OCI-LY7 (cell line): ENCODE data around the gene HSPB3. TPM values are rescaled to one million over a fixed set of nuclear protein-coding genes. Genes with fewer than 3 reads are reported as not detected.
A peak's percentile ranks its signal among the peaks of the same experiment; 100 is the strongest.
"Not testable (repeated sequence)": the region's sequence is repeated elsewhere in the genome, so short reads cannot be mapped to it uniquely, and the experiment has no call there.

ENCODE experiments used
- BruUV-seq: library from RNA; stranded (reverse); fragments of 400-500 nt; replicated peaks from 2 replicates; lab custom pipeline; 2021; lab: Mats Ljungman, UMichigan
- CTCF ChIA-PET: fragments of 300-600 bp; sonication (Branson Sonifier 250); formaldehyde crosslinking; loops from one replicate; lab custom pipeline; 2022; ENCODE audit warnings: antibody characterized with exemption; ENCODE audit not compliant: unreplicated experiment; lab: Charles Lee
- POLR2A ChIA-PET: fragments of 300-600 bp; sonication (Branson Sonifier 250); formaldehyde crosslinking; loops from one replicate; lab custom pipeline; 2022; ENCODE audit warnings: antibody characterized with exemption; lab: Charles Lee
- DNase-seq: peaks from one replicate; pipeline ENCODE4 v3.0.0-alpha.2; 2015; ENCODE audit warnings: low spot score
- H2AFZ ChIP-seq: fragments of 200-600 bp; sonication (generic), shearing (Covaris generic); 2 replicates; pipeline ENCODE4 v1.6.1; 2014; ENCODE audit warnings: mild to moderate bottlenecking, antibody characterized with exemption, low read length, moderate library complexity
- H3K27ac ChIP-seq: fragments of 200-600 bp; sonication (generic); 2 replicates; pipeline ENCODE4 v1.5.1; 2014; ENCODE audit warnings: mixed run types, low read depth, mild to moderate bottlenecking, moderate library complexity, low read length, inconsistent platforms; ENCODE audit not compliant: poor library complexity, severe bottlenecking
- H3K36me3 ChIP-seq: fragments of 200-600 bp; sonication (generic); 2 replicates; pipeline ENCODE4 v1.6.1; 2014; ENCODE audit warnings: mild to moderate bottlenecking, antibody characterized with exemption, low read length, moderate library complexity, mixed read lengths; ENCODE audit not compliant: insufficient read depth
- H3K4me1 ChIP-seq: fragments of 200-600 bp; sonication (generic); 2 replicates; pipeline ENCODE4 v1.5.1; 2014; ENCODE audit warnings: mild to moderate bottlenecking, low read length; ENCODE audit not compliant: insufficient read depth, poor library complexity, severe bottlenecking
- H3K4me2 ChIP-seq: fragments of 200-600 bp; sonication (generic); 2 replicates; pipeline ENCODE4 v1.6.1; 2014; ENCODE audit warnings: mild to moderate bottlenecking, low read length
- H3K4me3 ChIP-seq: fragments of 200-600 bp; sonication (generic); 2 replicates; pipeline ENCODE4 v1.5.1; 2014; ENCODE audit warnings: mild to moderate bottlenecking, low read depth, low read length; ENCODE audit not compliant: poor library complexity, severe bottlenecking
- H3K79me2 ChIP-seq: fragments of 200-600 bp; sonication (generic); 2 replicates; pipeline ENCODE4 v1.6.1; 2016; ENCODE audit warnings: low read depth, mild to moderate bottlenecking, low read length, moderate library complexity, mixed read lengths; ENCODE audit not compliant: insufficient read depth
- H3K9me2 ChIP-seq: fragments of 200-600 bp; sonication (generic); 2 replicates; pipeline ENCODE4 v1.6.1; 2016; ENCODE audit warnings: mild to moderate bottlenecking, low read length, mixed read lengths; ENCODE audit not compliant: insufficient read depth
- H3K9me3 ChIP-seq: fragments of 200-600 bp; sonication (generic); 2 replicates; pipeline ENCODE4 v1.6.1; 2014; ENCODE audit warnings: mild to moderate bottlenecking, mixed run types, low read length, mixed read lengths
- H4K20me1 ChIP-seq: fragments of 200-600 bp; sonication (generic); 2 replicates; pipeline ENCODE4 v1.6.1; 2014; ENCODE audit warnings: mild to moderate bottlenecking, antibody characterized with exemption, low read length, moderate library complexity, mixed read lengths; ENCODE audit not compliant: insufficient read depth
- CTCF ChIP-seq: fragments of 200-600 bp; sonication (generic); conservative IDR thresholded peaks from 2 replicates; pipeline ENCODE4 v1.5.1; 2014; ENCODE audit warnings: mild to moderate bottlenecking, antibody characterized with exemption, low read length, moderate library complexity, mixed read lengths
- EZH2phosphoT487 ChIP-seq: fragments of 200-600 bp; sonication (generic); IDR thresholded peaks from 2 replicates; pipeline ENCODE4 v1.6.1; 2018; ENCODE audit warnings: low read depth, borderline replicate concordance, mild to moderate bottlenecking, mixed run types, antibody characterized with exemption, low read length, moderate library complexity, mixed read lengths
- intact Hi-C: fragments of 100-400 bp; cut with micrococcal nuclease; formaldehyde crosslinking; loops from one replicate; pipeline ENCODE4 v1.10.0; 2022; ENCODE audit not compliant: unreplicated experiment
- total RNA-seq, 2 experiments: library from RNA; depleted of rRNA in 1 of 2; stranded (reverse); fragments of >200 nt in 1 of 2; shearing (Covaris generic) in 1 of 2; gene quantifications; 2 replicates each; pipeline ENCODE4 v1.2.3, GENCODE V29; 2014 to 2022

Gene HSPB3
- total RNA-seq, 2 experiments from 2014 or later: not detected

- H3K4me2 ChIP-seq, H4K20me1 ChIP-seq, H3K4me3 ChIP-seq, H2AFZ ChIP-seq, H3K9me3 ChIP-seq, H3K4me1 ChIP-seq, BruUV-seq, H3K79me2 ChIP-seq, H3K9me2 ChIP-seq, H3K36me3 ChIP-seq, H3K27ac ChIP-seq: not testable (repeated sequence)
- DNase-seq: peak; percentile 74
- ChIA-PET POLR2A (interaction anchor here (0.6 kb wide), 3 partner anchors 14 to 69 kb away, joined by 3 to 4 read pairs (median 3); no protein-coding TSS in a partner anchor), CTCF (interaction anchor here (1.2 kb wide), 1 partner anchor 176 kb away, joined by 7 read pairs; no protein-coding TSS in a partner anchor)
- peak; percentile 96 for TF ChIP-seq CTCF
- intact Hi-C loops: loop anchor here (1.0 to 5.0 kb wide), 2 partner anchors 107 to 176 kb away; partner anchors contain the start of gene ARL15
Measured at GRCh38 chr5:54419573-54420423, 35.7 kb upstream of the HSPB3 start.

GRCh38 chr5:54420511-54420910, 35.0 kb upstream of the HSPB3 start:
- POLR2A ChIA-PET: not testable (repeated sequence)

DNA sequence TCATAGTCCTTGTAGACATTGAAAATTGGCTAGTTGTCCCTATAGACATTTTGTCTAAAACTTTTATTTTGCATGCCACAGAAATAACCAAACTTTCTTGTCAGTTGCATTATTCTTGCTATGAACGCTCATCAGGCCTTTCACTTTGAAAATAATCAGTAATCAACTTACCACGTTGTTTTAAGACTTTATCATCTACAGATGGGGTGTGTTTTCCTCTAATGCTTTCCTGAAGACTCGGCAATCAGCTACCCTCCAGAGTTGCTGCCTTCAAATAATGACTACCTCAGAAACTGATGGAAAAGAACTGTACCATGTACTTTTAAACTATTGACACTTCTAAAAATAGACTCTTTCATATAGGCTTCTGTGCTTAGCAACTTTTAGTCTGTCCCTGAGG, 33.5 kb upstream of the HSPB3 start:
- H3K4me2 ChIP-seq: no peak overlapping the region

More at GRCh38 chr5:54420511-54420910, 35.0 kb upstream of the HSPB3 start:
- H3K36me3 ChIP-seq, H3K9me3 ChIP-seq, BruUV-seq, intact Hi-C loops, H2AFZ ChIP-seq, H3K4me1 ChIP-seq, H3K79me2 ChIP-seq, CTCF ChIA-PET, H3K27ac ChIP-seq, H3K4me2 ChIP-seq, H3K4me3 ChIP-seq, DNase-seq, H4K20me1 ChIP-seq, H3K9me2 ChIP-seq: not testable (repeated sequence)

More for the DNA sequence above, 33.5 kb upstream of the HSPB3 start:
- intact Hi-C loops: no loop called here
- ChIA-PET CTCF (no interaction called here), POLR2A (interaction anchor here (0.7 kb wide), 1 partner anchor 167 kb away, joined by 3 read pairs; no protein-coding TSS in a partner anchor)
- Histone ChIP-seq H3K9me3 (no peaks in the 10 kb centered on the region), H3K79me2 (no peaks in the 10 kb centered on the region), H3K36me3 (no peaks in the 10 kb centered on the region), H2AFZ (no peak overlapping the region), H3K4me1 (no peaks in the 10 kb centered on the region), H4K20me1 (no peaks in the 10 kb centered on the region), H3K9me2 (no peaks in the 10 kb centered on the region), H3K4me3 (no peak overlapping the region), H3K27ac (no peak overlapping the region)
- no peak for DNase-seq
- BruUV-seq: no TSS peak
- TF ChIP-seq CTCF (no peak), EZH2phosphoT487 (no peak)
